ENCODE results near the gene NFKBIE. TPM values are rescaled to one million over a fixed set of nuclear protein-coding genes. Genes with fewer than 3 reads are reported as not detected.

NFKBIE gene
- total and polyA plus RNA-seq, 4 donors = 3.7 to 4.9 (median 4.7) TPM

- no peak overlapping the region for H3K27ac ChIP-seq (ENCODE audit: low read depth in 1 of 2, low read length in 2 of 2)
- H3K4me1 ChIP-seq (ENCODE audit: control insufficient read depth in 4 of 4, insufficient read depth in 4 of 4, low read length in 3 of 4) = peaks cover 2 to 36% (median 17%) of the 10 kb centered on the region in 4 donors
- H3K27me3 ChIP-seq (ENCODE audit: control insufficient read depth in 4 of 4, insufficient read depth in 4 of 4, low read length in 3 of 4) = no peaks in the 10 kb centered on the region
- H3K36me3 ChIP-seq (ENCODE audit: control insufficient read depth in 4 of 4, insufficient read depth in 3 of 4, low read depth in 1 of 4, low read length in 3 of 4) = peaks cover 7 to 61% (median 49%) of the 10 kb centered on the region in 4 donors
- no peak for DNase-seq (ENCODE audit: low spot score)
- TF ChIP-seq HNF4G (IDR thresholded peaks at IDR 0.05) = no peak
- no peak for TF ChIP-seq REST (IDR thresholded peaks at IDR 0.05)
- TF ChIP-seq RAD21 (IDR thresholded peaks at IDR 0.05) = no peak
- no peak for TF ChIP-seq NR2F2 (IDR thresholded peaks at IDR 0.05)
- no peak for TF ChIP-seq RXRA (IDR thresholded peaks at IDR 0.05)
- no peak for TF ChIP-seq SP1 (IDR thresholded peaks at IDR 0.05)
- no peak for TF ChIP-seq ATF3 (IDR thresholded peaks at IDR 0.05)
- no peak for TF ChIP-seq FOXA1 (IDR thresholded peaks at IDR 0.05)
- no peak for TF ChIP-seq MAX (IDR thresholded peaks at IDR 0.05)
- no peak for TF ChIP-seq EGR1 (IDR thresholded peaks at IDR 0.05; ENCODE audit: low read depth in 2 of 2)
- TF ChIP-seq HNF4A (conservative IDR thresholded peaks at IDR 0.05) = no peak
- TF ChIP-seq CTCF (IDR thresholded peaks at IDR 0.05; ENCODE audit: low read depth, low read length, missing input control) = no peak
- no peak for TF ChIP-seq FOXA2 (IDR thresholded peaks at IDR 0.05)
- no peak for TF ChIP-seq YY1 (IDR thresholded peaks at IDR 0.05)
- TF ChIP-seq GABPA (IDR thresholded peaks at IDR 0.05 in 1 of 2, conservative IDR thresholded peaks at IDR 0.05 in 1 of 2) = no peak
- H3K9ac ChIP-seq (ENCODE audit: low read depth in 1 of 2, low read length in 2 of 2) = no peak overlapping the region
- WGBS = 84% methylated on average over 12 of the region's 12 CpGs
- no peak overlapping the region for H3K4me3 ChIP-seq (ENCODE audit: low read depth in 1 of 3, low read length in 3 of 3)
- H3K9me3 ChIP-seq (ENCODE audit: control insufficient read depth in 4 of 4, low read length in 3 of 4) = no peaks in the 10 kb centered on the region
Measured at GRCh38 chr6:44254191-44255104, 10.9 kb downstream of the NFKBIE start.

Data from liver (tissue), 9 donors.